WTC11 (cell line): ENCODE data around the gene BCS1L. TPM values are rescaled to one million over a fixed set of nuclear protein-coding genes. Genes with fewer than 3 reads are reported as not detected.

Source experiments
- ELF4 ChIP-seq: sonication (generic); formaldehyde crosslinking; IDR thresholded peaks from 2 replicates; pipeline ENCODE4 v1.8.1; 2022; ENCODE audit warnings: low read depth, mild to moderate bottlenecking, moderate library complexity, missing genetic modification reagents
- FOXK1 ChIP-seq: sonication (generic); formaldehyde crosslinking; IDR thresholded peaks from 2 replicates; pipeline ENCODE4 v1.8.0; 2022; ENCODE audit warnings: mild to moderate bottlenecking, moderate library complexity, missing genetic modification reagents
- FOXP1 ChIP-seq: sonication (generic); formaldehyde crosslinking; IDR thresholded peaks from 2 replicates; pipeline ENCODE4 v1.8.0; 2022; ENCODE audit warnings: missing genetic modification reagents, mild to moderate bottlenecking, moderate library complexity, borderline replicate concordance
- GABPB1 ChIP-seq: sonication (generic); formaldehyde crosslinking; IDR thresholded peaks from 2 replicates; pipeline ENCODE4 v1.8.1; 2023; ENCODE audit warnings: mild to moderate bottlenecking, missing genetic modification reagents
- IRF2 ChIP-seq: sonication (generic); formaldehyde crosslinking; IDR thresholded peaks from 2 replicates; pipeline ENCODE4 v1.8.0; 2022; ENCODE audit warnings: low read depth, missing genetic modification reagents, borderline replicate concordance
- NFATC4 ChIP-seq: fragments of 250-450 bp; sonication (Bioruptor Pico); IDR thresholded peaks from 2 replicates; pipeline ENCODE4 v1.9.0; 2021; ENCODE audit warnings: mild to moderate bottlenecking
- NFE2L1 ChIP-seq: sonication (generic); formaldehyde crosslinking; IDR thresholded peaks from 2 replicates; pipeline ENCODE4 v1.8.1; 2023; ENCODE audit warnings: missing genetic modification reagents
- NR2C2 ChIP-seq: sonication (generic); formaldehyde crosslinking; IDR thresholded peaks from 2 replicates; pipeline ENCODE4 v1.8.0; 2022; ENCODE audit warnings: mild to moderate bottlenecking, missing genetic modification reagents
- RORB ChIP-seq: fragments of 250-450 bp; sonication (Bioruptor Pico); IDR thresholded peaks from 2 replicates; pipeline ENCODE4 v1.9.0; 2021; ENCODE audit warnings: mild to moderate bottlenecking
- SOX15 ChIP-seq: fragments of 250-450 bp; sonication (Bioruptor Pico); IDR thresholded peaks from 2 replicates; pipeline ENCODE4 v1.9.0; 2021; ENCODE audit warnings: mild to moderate bottlenecking
- SP1 ChIP-seq: sonication (generic); formaldehyde crosslinking; conservative IDR thresholded peaks from 2 replicates; pipeline ENCODE4 v1.8.1; 2022; ENCODE audit warnings: missing genetic modification reagents
- TEAD4 ChIP-seq: sonication (generic); formaldehyde crosslinking; IDR thresholded peaks from 2 replicates; pipeline ENCODE4 v1.8.0; 2022; ENCODE audit warnings: mild to moderate bottlenecking, missing genetic modification reagents
- ZNF138 ChIP-seq: sonication (generic); formaldehyde crosslinking; conservative IDR thresholded peaks from 2 replicates; pipeline ENCODE4 v1.8.1; 2022; ENCODE audit warnings: mild to moderate bottlenecking, moderate library complexity, missing genetic modification reagents
- ZNF396 ChIP-seq: fragments of 250-450 bp; sonication (Bioruptor Pico); IDR thresholded peaks from 2 replicates; pipeline ENCODE4 v1.8.0; 2021; ENCODE audit warnings: mild to moderate bottlenecking, moderate library complexity, borderline replicate concordance
- ZNF416 ChIP-seq: fragments of 250-450 bp; sonication (Bioruptor Pico); IDR thresholded peaks from 2 replicates; pipeline ENCODE4 v1.9.0; 2021; ENCODE audit warnings: mild to moderate bottlenecking, inconsistent platforms
- ZNF671 ChIP-seq: fragments of 250-450 bp; sonication (Bioruptor Pico); IDR thresholded peaks from 2 replicates; pipeline ENCODE4 v1.8.0; 2021; ENCODE audit warnings: mild to moderate bottlenecking
- total RNA-seq: library from RNA; stranded (reverse); gene quantifications from 3 replicates; pipeline ENCODE4 v1.2.3, GENCODE V29; 2021
- TF ChIP-seq, protein P1 (sequence below): sonication (generic); formaldehyde crosslinking; conservative IDR thresholded peaks from 2 replicates; pipeline ENCODE4 v1.8.1; 2023; ENCODE audit warnings: mild to moderate bottlenecking, low read depth, missing genetic modification reagents, moderate library complexity
- TF ChIP-seq, protein P2 (sequence below): sonication (generic); formaldehyde crosslinking; IDR thresholded peaks from 2 replicates; pipeline ENCODE4 v1.8.1; 2023; ENCODE audit warnings: mild to moderate bottlenecking, moderate library complexity, missing genetic modification reagents
- TF ChIP-seq, protein P3 (sequence below): sonication (generic); formaldehyde crosslinking; IDR thresholded peaks from 2 replicates; pipeline ENCODE4 v1.8.0; 2022; ENCODE audit warnings: mild to moderate bottlenecking, missing genetic modification reagents
- TF ChIP-seq, protein P4 (sequence below): sonication (generic); formaldehyde crosslinking; IDR thresholded peaks from 2 replicates; pipeline ENCODE4 v1.8.1; 2023; ENCODE audit warnings: mild to moderate bottlenecking, missing genetic modification reagents, moderate library complexity
- TF ChIP-seq, protein P5 (sequence below): sonication (generic); formaldehyde crosslinking; IDR thresholded peaks from 2 replicates; pipeline ENCODE4 v1.8.0; 2022; ENCODE audit warnings: mild to moderate bottlenecking, missing genetic modification reagents
- TF ChIP-seq, protein P6 (sequence below): sonication (generic); formaldehyde crosslinking; IDR thresholded peaks from 2 replicates; pipeline ENCODE4 v1.8.1; 2022; ENCODE audit warnings: mild to moderate bottlenecking, missing genetic modification reagents, moderate library complexity, borderline replicate concordance
- TF ChIP-seq, protein P7 (sequence below): sonication (generic); formaldehyde crosslinking; IDR thresholded peaks from 2 replicates; pipeline ENCODE4 v1.8.0; 2022; ENCODE audit warnings: mild to moderate bottlenecking, missing genetic modification reagents
- TF ChIP-seq, protein P8 (sequence below): sonication (generic); formaldehyde crosslinking; IDR thresholded peaks from 2 replicates; pipeline ENCODE4 v1.8.0; 2022; ENCODE audit warnings: missing genetic modification reagents
- TF ChIP-seq, protein P9 (sequence below): sonication (generic); formaldehyde crosslinking; IDR thresholded peaks from 2 replicates; pipeline ENCODE4 v1.8.1; 2022; ENCODE audit warnings: mild to moderate bottlenecking, moderate library complexity, missing genetic modification reagents

BCS1L gene
- total RNA-seq, 1 experiment from 2014 or later: 32.7 TPM

DNA sequence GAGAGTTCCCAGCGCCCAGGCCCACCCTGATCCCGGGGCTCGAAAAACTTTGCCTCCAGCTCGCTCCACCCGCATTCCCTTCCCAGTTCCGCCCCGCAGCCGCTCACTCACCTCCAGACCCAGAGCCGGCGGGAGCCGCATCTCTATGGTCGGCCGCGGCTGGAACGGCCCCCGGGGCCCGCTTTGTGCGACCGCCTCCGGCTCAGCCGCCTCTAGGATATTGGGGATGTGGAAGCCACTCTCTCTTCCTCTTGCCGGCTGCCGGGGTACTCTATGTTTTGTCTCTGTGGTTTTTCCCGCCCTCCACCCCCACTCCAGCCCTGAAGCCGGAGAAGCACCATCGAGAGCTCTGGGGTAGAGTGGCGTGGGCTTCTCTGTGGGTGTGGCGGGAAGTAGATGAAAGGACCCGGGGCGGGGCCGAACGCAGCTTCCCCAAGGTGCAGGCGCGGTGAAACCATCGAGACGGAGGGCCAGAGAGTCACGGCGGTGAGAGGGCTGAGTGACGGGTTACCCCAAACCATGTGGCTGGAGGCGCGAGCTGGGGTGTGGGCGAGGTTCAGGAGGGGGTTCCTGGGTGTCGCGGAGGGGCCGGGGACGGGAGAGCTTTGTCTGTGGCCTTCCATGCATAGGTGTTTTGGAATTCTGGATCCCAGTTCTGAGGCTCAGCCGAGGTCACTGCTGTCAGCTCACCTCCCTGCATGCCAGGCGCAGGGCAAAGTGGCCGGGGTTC lies at the start of gene BCS1L, which contains the start of gene ZNF142 (continued):
- TF ChIP-seq, protein P1, sequence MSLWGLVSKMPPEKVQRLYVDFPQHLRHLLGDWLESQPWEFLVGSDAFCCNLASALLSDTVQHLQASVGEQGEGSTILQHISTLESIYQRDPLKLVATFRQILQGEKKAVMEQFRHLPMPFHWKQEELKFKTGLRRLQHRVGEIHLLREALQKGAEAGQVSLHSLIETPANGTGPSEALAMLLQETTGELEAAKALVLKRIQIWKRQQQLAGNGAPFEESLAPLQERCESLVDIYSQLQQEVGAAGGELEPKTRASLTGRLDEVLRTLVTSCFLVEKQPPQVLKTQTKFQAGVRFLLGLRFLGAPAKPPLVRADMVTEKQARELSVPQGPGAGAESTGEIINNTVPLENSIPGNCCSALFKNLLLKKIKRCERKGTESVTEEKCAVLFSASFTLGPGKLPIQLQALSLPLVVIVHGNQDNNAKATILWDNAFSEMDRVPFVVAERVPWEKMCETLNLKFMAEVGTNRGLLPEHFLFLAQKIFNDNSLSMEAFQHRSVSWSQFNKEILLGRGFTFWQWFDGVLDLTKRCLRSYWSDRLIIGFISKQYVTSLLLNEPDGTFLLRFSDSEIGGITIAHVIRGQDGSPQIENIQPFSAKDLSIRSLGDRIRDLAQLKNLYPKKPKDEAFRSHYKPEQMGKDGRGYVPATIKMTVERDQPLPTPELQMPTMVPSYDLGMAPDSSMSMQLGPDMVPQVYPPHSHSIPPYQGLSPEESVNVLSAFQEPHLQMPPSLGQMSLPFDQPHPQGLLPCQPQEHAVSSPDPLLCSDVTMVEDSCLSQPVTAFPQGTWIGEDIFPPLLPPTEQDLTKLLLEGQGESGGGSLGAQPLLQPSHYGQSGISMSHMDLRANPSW (CRISPR knock-in tag): no peak
- no peak for TF ChIP-seq ELF4
- TF ChIP-seq SOX15: no peak
- TF ChIP-seq, protein P2, sequence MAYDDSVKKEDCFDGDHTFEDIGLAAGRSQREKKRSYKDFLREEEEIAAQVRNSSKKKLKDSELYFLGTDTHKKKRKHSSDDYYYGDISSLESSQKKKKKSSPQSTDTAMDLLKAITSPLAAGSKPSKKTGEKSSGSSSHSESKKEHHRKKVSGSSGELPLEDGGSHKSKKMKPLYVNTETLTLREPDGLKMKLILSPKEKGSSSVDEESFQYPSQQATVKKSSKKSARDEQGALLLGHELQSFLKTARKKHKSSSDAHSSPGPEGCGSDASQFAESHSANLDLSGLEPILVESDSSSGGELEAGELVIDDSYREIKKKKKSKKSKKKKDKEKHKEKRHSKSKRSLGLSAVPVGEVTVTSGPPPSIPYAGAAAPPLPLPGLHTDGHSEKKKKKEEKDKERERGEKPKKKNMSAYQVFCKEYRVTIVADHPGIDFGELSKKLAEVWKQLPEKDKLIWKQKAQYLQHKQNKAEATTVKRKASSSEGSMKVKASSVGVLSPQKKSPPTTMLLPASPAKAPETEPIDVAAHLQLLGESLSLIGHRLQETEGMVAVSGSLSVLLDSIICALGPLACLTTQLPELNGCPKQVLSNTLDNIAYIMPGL (CRISPR knock-in tag): peak; percentile 51; the same call in 1 of the 2 replicates
- TF ChIP-seq ZNF416 (CRISPR knock-in tag): no peak
- no peak for TF ChIP-seq NFATC4 (CRISPR knock-in tag)
- no peak for TF ChIP-seq IRF2 (CRISPR knock-in tag)
- peak; percentile 75 for TF ChIP-seq SP1 (CRISPR knock-in tag)
- TF ChIP-seq, protein P3, sequence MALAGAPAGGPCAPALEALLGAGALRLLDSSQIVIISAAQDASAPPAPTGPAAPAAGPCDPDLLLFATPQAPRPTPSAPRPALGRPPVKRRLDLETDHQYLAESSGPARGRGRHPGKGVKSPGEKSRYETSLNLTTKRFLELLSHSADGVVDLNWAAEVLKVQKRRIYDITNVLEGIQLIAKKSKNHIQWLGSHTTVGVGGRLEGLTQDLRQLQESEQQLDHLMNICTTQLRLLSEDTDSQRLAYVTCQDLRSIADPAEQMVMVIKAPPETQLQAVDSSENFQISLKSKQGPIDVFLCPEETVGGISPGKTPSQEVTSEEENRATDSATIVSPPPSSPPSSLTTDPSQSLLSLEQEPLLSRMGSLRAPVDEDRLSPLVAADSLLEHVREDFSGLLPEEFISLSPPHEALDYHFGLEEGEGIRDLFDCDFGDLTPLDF: 0 out of 2 replicates have a peak, but pooled peaks have one; percentile 28
- TF ChIP-seq FOXP1 (CRISPR knock-in tag): no peak
- TF ChIP-seq, protein P4, sequence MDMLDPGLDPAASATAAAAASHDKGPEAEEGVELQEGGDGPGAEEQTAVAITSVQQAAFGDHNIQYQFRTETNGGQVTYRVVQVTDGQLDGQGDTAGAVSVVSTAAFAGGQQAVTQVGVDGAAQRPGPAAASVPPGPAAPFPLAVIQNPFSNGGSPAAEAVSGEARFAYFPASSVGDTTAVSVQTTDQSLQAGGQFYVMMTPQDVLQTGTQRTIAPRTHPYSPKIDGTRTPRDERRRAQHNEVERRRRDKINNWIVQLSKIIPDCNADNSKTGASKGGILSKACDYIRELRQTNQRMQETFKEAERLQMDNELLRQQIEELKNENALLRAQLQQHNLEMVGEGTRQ (CRISPR knock-in tag): peak; percentile 38; the same call in 1 of the 2 replicates
- TF ChIP-seq, protein P5, sequence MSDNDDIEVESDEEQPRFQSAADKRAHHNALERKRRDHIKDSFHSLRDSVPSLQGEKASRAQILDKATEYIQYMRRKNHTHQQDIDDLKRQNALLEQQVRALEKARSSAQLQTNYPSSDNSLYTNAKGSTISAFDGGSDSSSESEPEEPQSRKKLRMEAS (CRISPR knock-in tag): peak; percentile 87
- TF ChIP-seq, protein P6, sequence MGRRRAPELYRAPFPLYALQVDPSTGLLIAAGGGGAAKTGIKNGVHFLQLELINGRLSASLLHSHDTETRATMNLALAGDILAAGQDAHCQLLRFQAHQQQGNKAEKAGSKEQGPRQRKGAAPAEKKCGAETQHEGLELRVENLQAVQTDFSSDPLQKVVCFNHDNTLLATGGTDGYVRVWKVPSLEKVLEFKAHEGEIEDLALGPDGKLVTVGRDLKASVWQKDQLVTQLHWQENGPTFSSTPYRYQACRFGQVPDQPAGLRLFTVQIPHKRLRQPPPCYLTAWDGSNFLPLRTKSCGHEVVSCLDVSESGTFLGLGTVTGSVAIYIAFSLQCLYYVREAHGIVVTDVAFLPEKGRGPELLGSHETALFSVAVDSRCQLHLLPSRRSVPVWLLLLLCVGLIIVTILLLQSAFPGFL (CRISPR knock-in tag): no peak
- TF ChIP-seq, protein P7, sequence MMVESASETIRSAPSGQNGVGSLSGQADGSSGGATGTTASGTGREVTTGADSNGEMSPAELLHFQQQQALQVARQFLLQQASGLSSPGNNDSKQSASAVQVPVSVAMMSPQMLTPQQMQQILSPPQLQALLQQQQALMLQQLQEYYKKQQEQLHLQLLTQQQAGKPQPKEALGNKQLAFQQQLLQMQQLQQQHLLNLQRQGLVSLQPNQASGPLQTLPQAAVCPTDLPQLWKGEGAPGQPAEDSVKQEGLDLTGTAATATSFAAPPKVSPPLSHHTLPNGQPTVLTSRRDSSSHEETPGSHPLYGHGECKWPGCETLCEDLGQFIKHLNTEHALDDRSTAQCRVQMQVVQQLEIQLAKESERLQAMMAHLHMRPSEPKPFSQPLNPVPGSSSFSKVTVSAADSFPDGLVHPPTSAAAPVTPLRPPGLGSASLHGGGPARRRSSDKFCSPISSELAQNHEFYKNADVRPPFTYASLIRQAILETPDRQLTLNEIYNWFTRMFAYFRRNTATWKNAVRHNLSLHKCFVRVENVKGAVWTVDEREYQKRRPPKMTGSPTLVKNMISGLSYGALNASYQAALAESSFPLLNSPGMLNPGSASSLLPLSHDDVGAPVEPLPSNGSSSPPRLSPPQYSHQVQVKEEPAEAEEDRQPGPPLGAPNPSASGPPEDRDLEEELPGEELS (CRISPR knock-in tag): no peak
- no peak for TF ChIP-seq ZNF396 (CRISPR knock-in tag)
- TF ChIP-seq TEAD4 (CRISPR knock-in tag): no peak
- no peak for TF ChIP-seq RORB (CRISPR knock-in tag)
- TF ChIP-seq ZNF138 (CRISPR knock-in tag): no peak
- no peak for TF ChIP-seq NFE2L1 (CRISPR knock-in tag)
- peak; percentile 19; the same call in 1 of the 2 replicates for TF ChIP-seq FOXK1 (CRISPR knock-in tag)
- TF ChIP-seq, protein P8, sequence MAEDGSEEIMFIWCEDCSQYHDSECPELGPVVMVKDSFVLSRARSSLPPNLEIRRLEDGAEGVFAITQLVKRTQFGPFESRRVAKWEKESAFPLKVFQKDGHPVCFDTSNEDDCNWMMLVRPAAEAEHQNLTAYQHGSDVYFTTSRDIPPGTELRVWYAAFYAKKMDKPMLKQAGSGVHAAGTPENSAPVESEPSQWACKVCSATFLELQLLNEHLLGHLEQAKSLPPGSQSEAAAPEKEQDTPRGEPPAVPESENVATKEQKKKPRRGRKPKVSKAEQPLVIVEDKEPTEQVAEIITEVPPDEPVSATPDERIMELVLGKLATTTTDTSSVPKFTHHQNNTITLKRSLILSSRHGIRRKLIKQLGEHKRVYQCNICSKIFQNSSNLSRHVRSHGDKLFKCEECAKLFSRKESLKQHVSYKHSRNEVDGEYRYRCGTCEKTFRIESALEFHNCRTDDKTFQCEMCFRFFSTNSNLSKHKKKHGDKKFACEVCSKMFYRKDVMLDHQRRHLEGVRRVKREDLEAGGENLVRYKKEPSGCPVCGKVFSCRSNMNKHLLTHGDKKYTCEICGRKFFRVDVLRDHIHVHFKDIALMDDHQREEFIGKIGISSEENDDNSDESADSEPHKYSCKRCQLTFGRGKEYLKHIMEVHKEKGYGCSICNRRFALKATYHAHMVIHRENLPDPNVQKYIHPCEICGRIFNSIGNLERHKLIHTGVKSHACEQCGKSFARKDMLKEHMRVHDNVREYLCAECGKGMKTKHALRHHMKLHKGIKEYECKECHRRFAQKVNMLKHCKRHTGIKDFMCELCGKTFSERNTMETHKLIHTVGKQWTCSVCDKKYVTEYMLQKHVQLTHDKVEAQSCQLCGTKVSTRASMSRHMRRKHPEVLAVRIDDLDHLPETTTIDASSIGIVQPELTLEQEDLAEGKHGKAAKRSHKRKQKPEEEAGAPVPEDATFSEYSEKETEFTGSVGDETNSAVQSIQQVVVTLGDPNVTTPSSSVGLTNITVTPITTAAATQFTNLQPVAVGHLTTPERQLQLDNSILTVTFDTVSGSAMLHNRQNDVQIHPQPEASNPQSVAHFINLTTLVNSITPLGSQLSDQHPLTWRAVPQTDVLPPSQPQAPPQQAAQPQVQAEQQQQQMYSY (CRISPR knock-in tag): no peak
- TF ChIP-seq, protein P9, sequence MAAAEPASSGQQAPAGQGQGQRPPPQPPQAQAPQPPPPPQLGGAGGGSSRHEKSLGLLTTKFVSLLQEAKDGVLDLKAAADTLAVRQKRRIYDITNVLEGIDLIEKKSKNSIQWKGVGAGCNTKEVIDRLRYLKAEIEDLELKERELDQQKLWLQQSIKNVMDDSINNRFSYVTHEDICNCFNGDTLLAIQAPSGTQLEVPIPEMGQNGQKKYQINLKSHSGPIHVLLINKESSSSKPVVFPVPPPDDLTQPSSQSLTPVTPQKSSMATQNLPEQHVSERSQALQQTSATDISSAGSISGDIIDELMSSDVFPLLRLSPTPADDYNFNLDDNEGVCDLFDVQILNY (CRISPR knock-in tag): peak; percentile 91
- TF ChIP-seq GABPB1: peak; percentile 72
- no peak for TF ChIP-seq NR2C2
- no peak for TF ChIP-seq ZNF671
